HG03039 (cell line): Measurements from ENCODE around the gene TAOK1.
"Not testable (repeated sequence)": the region's sequence is repeated elsewhere in the genome, so short reads cannot be mapped to it uniquely, and the experiment has no call there.

Source experiments
- ATAC-seq: cut with Tn5 transposase; IDR thresholded peaks from one replicate; pipeline ENCODE4 v1.9.1; 2021; ENCODE audit warnings: mild to moderate bottlenecking, moderate library complexity; ENCODE audit not compliant: unreplicated experiment

The TAOK1 gene

DNA sequence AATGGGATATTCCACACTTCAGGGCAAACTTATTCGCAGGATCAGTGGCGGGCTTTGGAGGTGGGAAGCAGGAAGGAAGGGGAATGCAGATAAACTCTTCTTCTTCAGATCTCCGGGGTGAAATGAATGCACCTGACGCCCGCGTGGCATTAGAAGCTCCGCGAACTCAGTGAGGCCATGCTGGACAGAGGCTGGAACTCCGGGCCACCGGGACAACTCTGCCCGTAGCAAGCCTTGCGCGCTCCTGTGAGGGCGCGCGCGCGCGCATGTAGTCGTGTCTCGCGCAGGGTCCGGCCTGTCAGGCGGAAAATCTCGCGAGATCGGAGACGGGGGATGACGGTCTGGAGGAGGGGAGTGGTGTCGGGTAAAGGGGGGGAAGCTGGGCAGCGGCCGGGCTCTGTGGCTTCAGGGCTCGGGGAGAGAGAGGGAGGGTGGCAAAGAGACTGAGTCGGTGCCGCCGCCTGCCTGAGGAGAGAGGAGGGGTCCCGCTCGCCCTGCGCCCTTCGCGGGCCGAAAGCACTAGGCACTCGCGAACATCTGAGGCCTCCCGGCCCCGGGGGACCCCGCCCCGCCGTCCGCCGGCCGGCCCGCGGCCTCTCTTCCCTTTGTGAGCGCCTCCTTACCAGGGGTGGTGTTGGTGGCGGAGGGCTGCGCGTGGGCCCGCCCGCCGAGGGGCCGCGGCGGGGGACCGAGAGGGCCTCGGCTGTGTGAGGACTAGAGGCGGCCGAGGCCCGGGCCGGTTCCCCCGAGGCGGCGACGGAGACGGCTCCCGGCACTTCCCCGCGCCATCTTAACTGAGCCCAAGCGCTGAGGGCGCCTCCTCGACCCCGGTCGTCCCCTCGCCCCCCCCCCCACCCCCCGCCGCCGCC, at the start of gene TAOK1:
TSS of gene TAOK1 (plus strand) at position 382 of the 869 bp plus-strand sequence. CDS start 61,186 bp downstream, outside the sequence.
- ATAC-seq = peak; percentile 78

DNA sequence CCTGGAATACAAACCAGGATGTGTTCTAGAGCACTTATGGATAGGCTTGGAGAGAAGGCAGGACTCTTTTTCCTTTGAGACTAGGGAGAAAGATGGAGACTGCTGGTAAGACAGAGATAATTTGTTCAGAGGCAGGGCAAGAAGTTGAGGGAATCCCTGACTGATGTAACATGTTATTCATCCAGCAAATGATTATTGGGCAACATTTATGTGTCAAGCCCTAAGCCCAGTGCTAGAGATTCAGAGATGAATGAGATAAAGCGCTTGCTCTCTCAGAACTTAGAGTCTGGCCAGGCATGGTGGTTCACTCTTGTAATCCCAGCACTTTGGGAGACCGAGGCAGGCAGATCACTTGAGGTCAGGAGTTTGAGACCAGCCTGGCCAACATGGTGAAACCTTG, 48.4 kb upstream of the TAOK1 start:
- no peak for ATAC-seq

- ATAC-seq = no peak
Observed at GRCh38 chr17:29342158-29342765, 47.9 kb upstream of the TAOK1 start.

DNA sequence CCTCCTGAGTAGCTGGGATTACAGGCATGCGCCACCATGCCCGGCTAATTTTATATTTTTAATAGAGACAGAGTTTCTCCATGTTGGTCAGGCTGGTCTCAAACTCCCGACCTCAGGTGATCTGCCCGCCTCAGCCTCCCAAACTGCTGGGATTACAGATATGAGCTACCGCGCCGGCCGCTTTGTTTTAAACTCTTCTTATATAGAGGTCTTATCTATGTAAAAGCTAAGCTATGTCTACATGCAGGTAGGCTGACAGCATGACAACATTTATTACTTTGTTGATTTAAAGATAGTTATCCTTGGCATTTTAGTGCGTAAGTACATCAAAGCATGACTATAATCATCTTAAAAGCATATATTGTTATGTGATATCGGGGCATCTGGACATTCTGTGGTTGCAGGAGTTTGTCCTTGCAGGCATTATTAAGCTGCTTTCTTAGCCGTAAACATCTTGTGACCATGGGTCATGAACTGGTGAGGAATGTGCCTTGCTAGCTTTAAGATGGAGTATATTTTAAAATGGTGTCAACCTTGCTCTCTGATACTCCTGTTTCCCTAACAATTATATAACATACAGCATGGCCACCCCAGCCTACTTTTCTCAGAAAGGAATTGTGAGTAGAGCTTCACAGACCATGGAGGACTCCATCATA, 45.8 kb upstream of the TAOK1 start:
- no peak for ATAC-seq

- no peak for ATAC-seq
Observed at GRCh38 chr17:29345066-29345465, 45.1 kb upstream of the TAOK1 start.

GRCh38 chr17:29345470-29345869, 44.7 kb upstream of the TAOK1 start:
- not testable (repeated sequence) for ATAC-seq

DNA sequence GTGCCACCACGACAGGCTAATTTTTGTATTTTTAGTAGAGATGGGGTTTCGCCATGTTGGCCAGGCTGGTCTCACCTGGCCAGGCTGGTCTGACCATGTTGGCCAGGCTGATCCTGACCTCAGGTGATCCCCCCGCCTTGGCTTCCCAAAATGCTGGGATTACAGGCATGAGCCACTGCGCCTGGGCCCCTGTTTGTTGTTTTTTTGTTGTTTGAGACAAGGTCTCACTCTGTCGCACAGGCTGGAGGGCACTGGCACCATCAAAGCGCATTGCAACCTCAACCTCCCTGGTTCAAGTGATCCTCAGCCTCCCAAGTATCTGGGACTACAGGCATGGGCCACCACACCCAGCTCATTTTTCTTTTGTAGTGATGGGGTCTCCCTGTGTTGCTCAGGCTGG, 43.7 kb upstream of the TAOK1 start:
- no peak for ATAC-seq

GRCh38 chr17:29347831-29348629, 42.1 kb upstream of the TAOK1 start:
- ATAC-seq = no peak

- ATAC-seq = no peak
Observed at GRCh38 chr17:29349409-29349808, 40.8 kb upstream of the TAOK1 start.

GRCh38 chr17:29352146-29352545, 38.0 kb upstream of the TAOK1 start:
- ATAC-seq = no peak

GRCh38 chr17:29357232-29357631, 32.9 kb upstream of the TAOK1 start:
- no peak for ATAC-seq

GRCh38 chr17:29357821-29358232, 32.3 kb upstream of the TAOK1 start:
- no peak for ATAC-seq

- no peak for ATAC-seq
Observed at GRCh38 chr17:29358416-29358815, 31.7 kb upstream of the TAOK1 start.

DNA sequence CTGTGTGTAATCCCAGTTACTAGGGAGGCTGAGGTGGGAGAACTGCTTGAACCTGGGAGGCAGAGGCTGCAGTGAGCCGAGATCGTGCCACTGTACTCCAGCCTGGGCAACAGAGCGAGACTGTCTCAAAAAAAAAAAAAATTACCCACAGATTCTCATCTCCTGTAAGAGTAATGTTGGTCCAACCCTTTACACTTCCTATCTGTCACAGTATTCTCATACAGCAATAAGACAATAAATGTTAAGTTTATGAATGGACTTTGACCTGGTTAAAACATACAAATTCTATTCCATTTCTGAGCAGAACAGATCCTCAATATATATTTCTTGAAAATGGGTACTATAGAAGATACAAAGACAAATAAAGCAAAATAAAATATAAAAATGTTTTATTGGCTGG, 30.4 kb upstream of the TAOK1 start:
- no peak for ATAC-seq

GRCh38 chr17:29363716-29364115, 26.4 kb upstream of the TAOK1 start:
- ATAC-seq = no peak

DNA sequence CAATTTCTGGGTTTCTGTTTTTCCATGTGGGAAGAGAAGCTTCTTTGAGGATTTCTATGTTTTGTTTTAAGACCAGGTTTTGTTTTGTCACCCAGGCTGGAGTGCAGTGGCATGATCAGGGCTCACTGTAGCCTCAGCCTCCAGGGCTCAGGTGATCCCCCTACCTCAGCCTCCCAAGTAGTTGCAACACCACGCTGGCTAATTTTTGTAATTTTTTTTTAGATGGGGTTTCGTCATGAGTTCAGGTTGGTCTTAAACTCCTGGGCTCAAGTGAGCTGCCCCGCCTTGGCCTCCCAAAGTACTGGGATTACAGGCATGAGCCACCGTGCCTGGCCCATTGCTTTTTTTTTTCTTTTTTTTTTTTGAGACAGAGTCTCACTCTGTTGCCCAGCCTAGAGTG, 25.5 kb upstream of the TAOK1 start:
- no peak for ATAC-seq

DNA sequence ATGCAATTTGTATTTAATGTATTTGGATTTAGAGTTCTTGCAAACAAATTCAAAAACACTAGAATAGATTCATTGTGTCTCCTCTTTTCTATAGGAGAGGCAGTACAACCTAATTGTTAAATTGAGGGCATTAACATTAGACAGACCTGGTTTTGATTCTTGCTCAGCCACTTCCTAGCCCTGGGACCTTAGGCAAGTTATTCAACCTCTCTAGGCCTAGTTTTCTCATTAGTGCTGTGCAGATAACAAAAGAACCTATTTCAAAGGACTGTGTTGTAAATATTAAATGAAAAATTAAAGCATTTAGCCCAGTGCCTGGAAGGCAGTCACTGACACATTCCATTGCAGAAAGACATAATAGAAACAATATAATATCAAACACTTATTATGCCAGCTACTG, 22.0 kb upstream of the TAOK1 start:
- ATAC-seq = no peak

- no peak for ATAC-seq
Observed at GRCh38 chr17:29368926-29369325, 21.2 kb upstream of the TAOK1 start.

DNA sequence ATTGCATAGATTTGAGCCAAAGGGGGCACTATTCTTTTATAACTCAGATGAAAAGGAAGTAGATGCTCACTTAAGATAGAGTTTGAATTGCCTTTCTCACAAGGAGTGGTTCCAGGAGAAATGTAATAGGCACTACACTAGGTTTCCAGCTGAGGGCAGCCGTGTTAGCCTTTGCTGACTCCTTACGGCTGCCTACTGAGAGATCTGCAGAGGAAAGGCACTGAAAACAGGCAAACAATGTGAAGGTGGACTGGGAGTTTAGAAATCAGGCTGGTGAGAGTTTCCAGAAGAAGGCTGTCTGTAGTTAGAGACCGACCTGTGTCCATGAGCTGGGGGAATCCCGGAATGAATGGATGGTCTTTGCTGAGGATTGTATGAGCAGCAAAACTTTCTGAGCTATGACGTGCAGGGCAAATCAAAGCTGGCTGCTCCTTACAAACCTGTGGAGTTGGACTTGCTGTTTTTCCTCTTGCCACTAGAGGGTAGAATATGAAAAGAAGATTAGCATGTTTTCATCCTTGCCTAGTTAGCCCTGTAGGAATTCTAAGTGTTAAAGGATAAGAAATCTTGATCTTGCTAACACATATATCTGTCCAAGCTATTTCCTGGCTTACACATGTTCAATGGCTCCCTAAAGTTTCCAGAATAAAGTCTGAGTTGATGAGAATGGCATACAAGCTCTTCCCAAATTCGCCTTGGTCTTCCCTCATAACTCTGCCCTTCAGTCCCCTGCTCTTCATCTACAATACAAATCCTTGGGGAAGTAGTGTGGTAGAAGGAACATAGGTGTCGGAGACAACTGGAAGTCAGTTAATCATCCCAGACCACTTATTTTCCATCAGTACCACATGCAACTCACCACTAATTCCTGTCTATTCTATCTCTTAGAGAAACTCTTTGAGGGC, 20.1 kb upstream of the TAOK1 start:
- ATAC-seq = no peak

DNA sequence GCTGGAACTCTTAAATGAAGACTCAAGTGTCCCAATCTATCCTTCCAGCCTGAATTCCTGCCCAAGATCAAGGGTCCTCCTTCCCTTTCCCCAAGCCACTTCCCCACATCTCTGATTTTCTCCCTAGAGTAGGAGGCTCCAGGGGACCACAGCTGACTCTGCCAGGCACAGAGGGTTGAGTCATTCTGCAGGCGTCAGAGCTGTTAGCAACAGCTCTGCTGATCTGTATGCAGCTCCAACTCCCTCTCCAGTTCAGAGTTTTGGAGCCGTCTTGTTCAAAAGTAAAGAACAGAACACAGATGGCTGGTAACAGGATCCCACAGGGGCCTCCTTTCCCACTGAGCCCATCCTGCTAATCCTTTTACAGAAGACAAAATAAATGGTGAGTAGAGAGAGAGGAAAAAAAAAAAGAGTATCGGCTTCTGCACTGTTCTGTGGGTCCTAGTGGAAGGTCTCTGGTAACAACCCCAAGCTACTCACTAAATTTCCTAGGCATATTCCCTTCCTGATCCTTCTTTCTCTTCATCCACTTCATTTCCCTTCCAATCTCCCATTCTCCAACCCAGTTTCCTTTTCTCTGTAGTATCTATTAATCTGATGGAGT, 13.4 kb upstream of the TAOK1 start:
- no peak for ATAC-seq
